HG02852 (cell line): ENCODE data around the gene SLC12A6.

ENCODE experiments used
- ATAC-seq: cut with Tn5 transposase; IDR thresholded peaks from one replicate; pipeline ENCODE4 v1.9.1; 2021; ENCODE audit warnings: mild to moderate bottlenecking, moderate library complexity; ENCODE audit not compliant: unreplicated experiment

SLC12A6 gene

DNA sequence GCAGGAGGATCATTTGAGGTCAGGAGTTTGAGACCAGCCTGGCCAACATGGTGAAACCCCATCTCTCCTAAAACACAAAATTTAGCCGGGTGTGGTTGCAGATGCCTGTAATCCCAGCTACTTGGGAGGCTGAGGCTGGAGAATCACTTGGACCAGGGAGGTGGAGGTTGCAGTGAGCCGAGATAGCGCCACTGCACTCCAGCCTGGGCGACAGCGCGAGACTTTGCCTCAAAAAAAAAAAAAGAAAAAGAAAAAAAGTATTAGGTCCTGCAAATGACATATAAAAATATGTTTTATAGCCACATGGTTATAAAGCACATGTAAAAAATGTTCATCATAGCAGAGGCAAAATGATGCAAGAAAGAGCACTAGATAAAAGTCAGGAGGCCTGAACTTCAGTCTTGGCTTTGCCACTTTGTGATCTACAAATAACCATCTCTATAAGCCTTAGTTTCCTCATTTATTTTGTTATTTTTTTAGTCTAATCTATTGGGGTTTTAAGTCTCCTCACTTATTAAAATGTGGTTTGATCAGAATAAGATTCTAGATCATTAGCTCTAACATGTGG is 4.9 kb downstream of the SLC12A6 start:
- no peak for ATAC-seq

DNA sequence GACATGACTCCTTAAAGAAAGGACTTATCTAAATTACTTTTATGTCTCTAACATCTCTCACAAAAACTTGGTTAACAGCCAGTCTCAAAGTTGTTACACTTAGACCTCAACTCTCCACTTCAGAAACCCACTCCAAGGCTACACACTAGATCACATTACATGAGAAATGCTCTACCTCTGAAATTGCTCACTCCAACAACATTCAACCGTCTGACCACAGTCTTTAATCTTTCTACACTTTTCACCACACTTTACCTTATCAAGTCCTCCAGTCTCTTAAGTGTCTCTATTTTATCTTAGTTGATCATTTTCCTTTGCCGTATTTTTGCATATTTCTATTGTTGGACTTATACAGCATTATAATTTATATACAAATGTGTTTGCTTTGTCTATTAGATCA is 5.8 kb downstream of the SLC12A6 start:
- ATAC-seq, result no peak

DNA sequence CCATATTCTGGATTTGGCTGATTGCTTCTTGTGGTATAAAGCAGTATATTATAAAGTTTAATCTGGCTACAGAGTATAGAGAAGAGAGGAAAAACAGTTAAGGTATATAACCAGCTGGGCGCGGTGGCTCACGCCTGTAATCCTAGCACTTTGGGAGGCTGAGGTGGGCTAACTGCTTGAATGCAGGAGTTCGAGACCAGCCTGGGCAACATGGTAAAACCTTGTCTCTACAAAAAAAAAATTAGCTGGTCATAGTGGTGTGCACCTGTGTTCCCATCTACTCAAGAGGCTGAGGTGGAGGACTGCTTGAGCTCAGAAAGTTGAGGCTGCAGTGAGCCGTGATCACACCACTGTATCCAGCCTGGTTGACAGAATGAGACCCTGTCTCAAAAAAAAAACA is 7.3 kb downstream of the SLC12A6 start:
- no peak for ATAC-seq

DNA sequence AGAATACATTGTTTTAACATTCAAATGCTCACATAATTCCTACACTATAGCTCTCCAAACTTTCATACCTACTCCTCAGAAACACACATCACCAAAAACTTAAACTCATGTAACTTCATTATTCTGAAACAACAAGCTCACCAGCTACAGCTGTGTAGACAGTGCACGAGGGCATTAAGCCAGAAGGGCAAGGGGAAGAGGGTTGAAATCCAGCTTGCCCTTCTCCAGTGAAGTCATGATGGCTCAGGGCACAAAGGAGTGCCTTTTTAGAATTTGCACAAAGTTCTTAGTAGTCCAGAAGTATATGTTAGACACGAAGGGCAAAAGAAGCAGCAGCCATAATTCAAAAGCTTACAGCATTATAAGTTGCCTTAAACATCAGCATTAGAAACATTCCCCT is 8.6 kb downstream of the SLC12A6 start:
- no peak for ATAC-seq

DNA sequence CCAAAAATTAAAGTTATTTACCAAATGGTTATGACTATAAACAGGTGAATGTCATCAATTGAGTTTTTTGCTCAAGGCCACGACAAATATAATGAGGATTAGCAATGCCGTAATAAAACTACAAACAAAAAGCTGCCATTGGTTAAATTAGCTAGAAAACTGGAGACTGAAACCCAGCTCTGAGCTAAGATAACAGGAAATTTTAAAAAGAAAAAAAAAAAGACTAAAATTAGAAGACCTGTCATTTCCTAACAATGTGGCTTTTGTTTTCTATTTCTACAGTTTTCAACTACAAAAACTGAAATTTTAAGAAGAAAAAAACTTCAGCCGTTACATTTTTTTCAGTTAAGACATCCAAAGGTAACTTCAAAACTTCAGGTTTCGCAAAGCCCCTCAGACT is 9.7 kb downstream of the SLC12A6 start:
- ATAC-seq, result peak; percentile 60

DNA sequence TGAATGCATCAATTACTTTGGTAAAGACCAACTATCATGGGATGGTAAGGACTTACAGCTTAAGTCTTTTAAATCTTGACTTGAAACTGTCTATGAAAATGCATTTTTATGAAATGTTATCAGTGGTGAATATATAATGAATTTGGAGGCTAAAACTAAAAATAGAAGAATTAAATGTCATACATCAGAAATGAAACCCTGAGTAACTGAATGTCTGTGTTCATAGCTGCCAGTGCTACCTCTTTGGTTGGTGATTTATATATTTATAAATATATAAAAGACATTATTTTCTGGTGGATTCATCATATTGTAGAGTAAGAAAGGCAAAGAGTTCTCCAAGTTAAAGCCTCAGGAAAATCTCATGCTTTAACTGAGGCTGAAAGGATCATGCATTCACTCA is 12.2 kb downstream of the SLC12A6 start:
- no peak for ATAC-seq

DNA sequence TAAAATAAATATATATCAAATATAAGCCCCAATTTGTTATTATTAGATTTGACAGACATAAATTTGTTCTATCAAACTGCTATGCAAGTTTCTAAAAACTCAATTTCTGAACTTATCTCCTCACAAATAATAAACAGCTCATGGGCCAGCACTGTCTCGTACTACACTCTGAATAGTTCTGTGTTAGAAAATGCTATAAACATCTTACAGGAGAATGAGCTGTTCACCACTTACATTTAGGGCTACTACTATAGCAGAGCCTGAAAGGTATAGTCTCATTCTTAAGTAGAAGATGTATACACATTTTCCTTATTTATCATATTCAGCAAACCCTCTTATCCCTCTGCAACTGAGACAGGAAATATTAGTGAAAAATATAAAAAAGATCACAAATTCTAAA is 12.6 kb downstream of the SLC12A6 start:
- ATAC-seq, result no peak

DNA sequence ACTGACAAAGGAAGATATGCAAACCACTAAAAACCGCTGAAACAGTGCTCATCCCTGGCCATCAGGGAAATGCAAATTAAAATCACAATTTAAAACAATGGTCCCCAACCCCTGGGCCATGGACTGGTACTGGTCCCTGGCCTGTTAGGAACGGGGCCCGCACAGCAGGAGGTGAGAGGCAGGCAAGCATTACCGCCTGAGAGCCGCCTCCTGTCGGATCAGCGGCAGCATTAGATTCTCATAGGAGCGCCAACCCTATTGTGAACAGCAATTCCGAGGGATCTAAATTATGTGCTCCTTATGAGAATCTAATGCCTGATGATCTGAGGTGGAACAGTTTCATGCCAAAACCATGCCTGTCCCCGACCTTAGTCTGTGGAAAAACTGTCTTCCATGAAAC is 14.4 kb downstream of the SLC12A6 start:
- no peak for ATAC-seq

DNA sequence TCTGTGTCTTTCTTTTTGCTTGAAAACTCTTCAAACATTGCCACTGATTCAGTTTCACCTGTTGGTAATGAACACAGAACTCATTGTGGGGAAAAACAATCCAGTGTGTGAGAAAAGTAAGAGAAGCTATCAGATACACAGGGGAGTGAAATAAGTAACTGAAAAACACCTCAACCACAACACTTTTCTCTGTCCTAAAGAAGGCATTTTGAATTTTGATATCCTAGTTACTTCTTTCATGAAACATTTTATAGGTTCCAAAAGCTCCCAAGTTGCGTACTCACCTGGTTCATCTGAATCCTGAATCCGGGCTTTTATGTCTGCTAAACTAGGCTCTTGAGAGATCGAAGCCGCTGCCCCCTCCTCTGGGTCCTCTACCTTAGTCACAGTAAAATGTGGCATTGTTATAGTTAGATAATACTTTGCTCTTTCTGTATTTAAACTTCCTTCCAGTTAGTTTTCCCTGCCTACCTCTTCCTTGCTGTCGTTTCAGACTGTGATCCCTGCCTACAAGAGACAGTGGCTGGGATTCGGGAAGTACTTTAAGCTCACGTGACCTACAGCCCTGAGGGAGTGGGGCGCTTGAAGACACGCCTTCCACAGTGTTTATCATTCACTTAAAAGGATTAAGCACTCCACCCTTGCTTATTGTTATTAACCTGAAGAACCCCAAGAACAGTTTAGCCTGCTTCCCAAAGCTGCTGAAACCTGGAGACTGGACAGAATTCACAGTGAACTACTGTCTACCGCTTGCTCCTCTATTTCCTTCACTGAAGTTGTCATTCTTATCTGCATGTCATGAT is 19.1 kb downstream of the SLC12A6 start:
- peak; percentile 76 for ATAC-seq

DNA sequence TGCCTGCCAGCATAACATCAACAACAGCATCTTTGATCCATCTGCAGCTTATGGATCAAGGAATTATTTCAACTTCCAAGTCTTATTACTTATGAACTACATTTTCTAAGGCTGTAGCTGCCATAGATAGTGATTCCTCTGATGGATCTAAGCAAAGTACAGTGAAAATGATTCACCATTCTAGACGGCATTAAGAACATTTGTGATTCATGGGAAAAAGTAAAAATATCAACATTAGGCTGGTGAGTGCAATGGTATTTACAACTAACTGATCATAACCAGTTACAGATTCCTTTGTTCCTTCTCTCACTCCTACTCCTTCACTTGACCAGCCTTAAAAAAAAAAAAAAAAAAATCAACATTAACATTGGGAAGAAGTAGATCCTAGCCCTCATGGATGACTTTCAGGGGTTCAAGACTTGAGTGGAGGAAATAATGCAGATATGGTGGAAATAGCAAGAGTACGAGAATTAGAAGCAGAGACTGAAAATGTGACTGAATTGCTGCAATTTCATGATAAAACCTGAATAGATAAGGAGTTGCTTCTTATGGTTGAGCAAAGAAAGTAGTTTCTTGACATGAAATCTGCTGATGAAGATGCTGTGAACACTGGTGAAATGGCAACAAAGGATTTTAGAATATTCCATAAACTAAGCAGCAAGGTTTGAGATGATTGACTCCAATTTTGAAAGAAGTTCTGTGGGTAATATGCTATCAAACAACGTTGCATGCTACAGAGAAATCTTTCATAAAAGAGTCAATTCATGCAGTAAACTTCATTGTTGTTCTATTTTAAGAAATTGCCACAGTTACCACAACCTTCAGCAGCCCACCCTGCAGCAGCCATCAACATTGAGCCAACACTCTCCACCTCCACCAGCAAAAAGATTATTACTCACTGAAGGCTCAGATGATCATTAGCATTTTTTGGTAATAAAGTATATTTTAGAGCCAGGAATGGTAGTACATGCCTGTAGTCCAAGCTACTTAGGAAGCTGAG is 22.8 kb downstream of the SLC12A6 start:
- no peak for ATAC-seq

DNA sequence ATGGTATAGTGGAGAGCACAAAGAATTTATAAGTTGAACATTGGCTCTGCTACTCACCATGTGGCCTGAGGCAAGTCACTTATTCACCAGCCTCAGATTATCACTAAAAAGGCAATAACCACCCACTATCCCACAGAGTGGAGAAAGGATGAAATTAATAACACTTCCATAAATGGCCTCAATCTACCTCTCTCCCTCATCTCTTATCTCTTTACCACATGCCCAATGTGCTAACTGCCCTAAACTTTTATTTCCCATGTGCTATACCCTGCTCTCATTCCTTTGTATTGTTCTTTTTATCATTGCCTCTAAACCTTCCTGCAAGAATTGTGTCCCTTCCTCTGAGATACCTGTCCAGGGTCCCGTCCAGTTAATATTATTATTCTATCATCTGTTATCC is 26.0 kb downstream of the SLC12A6 start:
- ATAC-seq, result no peak

DNA sequence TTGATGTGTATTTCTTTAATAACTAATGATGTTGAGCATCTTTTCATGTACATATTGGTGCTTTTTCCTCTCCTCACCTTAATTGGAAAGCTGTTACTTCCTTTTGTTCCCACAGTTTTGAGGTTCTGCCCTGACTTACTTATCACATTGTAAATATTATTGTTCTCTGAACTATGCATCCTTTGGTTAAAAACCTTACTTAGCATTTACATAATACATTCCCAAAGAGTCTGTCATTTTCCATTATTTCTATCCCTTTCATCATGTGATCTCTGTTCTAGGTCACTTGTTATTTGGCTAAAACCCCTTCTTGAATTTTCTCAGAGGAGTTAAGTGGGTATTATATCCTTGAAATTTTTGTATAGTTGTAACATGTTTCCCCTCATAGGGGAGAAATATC is 33.0 kb downstream of the SLC12A6 start:
- ATAC-seq, result no peak

DNA sequence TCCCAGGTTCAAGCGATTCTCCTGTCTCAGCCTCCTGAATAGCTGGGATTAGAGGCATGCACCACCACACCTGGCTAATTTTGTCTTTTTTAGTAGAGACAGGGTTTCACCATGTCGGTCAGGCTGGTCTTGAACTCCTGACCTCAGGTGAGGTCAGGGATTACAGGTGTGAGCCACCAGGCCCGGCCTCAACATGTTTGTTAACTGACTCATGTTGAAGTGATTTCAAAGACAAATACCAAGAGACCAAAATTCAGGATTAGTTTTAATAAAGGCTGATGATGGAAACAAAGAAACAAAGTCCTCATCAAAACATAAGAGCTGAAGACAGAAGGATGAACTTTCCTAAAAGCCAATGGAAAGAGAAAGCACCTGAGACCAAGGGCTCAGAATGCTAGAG is 36.5 kb downstream of the SLC12A6 start:
- ATAC-seq, result no peak

DNA sequence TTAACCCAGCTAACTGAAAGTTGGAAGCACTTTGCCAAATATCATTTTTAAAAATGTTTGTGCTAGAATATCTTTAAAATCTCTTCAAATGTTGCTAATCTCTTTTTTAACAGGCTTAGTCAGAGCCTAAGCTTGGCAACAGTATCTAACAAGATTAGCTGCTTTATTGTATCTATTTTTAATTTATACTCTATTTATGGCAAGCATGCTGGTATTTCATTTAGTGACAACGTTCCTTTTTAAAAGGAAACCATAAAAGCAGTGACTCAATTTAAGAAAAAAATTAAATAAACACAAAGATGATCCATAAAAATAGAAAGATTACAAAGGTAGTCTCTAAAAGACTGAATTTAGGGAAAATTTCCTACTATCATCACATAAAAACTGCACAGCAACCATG is 40.5 kb downstream of the SLC12A6 start:
- no peak for ATAC-seq

DNA sequence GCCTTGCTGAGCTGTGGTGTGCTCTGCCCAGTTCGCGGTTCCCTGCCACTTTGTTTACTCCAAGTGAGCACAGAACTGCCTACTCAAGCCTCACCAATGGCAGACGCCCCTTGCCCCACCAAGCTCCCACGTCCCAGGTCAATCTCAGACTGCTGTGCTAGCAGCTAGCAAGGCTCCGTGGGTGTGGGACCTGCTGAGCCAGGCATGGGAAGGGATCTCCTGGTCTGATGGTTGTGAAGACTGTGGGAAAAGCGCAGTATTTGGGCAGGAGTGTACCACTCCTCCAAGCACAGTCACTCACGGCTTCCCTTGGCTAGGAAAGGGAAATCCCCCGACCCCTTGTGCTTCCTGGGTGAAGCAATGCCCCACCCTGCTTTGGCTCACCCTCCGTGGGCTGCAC is 45.0 kb downstream of the SLC12A6 start:
- no peak for ATAC-seq

DNA sequence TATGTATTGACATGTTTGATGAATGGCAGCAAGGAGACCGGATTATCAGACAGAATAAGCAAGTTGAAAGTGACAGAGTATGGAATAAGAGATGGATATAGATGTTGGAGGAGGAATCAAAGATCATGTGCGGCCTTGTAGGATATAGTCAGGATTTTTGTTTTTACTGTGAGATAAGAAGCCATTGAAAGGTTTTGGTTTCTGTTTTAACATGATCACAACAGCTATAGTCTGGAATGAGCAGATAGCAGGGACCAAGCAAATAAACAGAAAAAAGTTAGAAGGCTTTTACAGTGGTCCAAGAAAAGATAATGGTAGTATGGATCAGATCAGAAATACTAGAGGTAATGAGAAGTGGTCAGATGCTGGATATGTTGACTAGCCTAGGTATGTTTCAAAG is 52.6 kb downstream of the SLC12A6 start:
- ATAC-seq, result no peak

DNA sequence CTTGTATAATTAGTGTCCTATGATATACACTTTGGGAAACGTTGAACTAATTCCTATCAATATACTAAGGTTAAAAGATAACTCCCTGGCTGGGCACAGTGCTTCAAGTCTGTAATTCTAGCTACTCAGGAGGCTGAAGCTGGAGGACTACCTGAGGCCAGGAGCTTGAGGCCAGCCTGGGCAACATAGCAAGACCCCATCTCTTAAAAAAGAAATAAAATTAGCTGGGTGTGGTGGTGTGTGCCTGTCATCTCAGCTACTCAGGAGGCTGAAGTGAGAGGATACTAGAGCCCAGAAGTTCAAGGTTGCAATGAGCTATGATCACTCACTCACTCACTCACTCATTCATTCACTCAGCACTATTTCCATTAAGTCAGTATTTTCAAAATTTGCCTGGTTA is 55.2 kb downstream of the SLC12A6 start:
- ATAC-seq, result no peak

DNA sequence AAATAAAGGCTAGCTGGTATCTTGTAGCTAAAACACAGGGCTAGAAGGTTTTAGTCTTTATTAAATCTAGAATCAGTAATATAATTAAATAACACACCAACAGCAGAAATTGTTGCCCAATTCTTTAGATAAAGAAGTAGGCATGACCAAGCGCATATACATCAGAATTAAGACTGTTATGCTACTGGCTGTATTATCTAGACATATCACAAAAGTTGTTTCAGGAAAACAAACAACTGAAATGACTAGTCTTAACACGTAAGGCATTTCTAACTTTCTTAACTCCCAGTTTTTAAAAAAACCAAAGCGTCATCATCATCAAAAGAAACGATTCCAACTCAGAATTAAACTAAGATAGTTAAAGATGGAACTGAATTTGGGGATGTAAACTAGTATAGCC is 57.4 kb downstream of the SLC12A6 start:
- ATAC-seq, result no peak

DNA sequence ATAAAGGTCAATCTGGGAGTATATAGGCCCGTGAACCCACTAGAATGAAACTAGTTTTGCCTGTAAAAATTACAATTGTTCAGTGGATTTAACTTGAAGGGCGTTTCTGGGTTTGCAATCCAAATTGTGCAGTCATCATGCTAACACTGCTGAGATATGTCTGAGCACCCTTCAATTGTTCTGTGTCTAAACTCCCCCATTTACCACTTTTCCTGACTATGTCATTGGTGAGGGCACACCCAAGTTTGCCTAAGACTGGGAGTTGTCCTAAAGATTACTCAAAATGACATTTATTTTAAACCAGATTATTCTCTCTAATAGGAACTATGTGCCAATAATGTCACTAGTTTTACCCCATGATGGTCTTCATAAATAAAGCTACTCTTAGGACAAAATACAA is 58.2 kb downstream of the SLC12A6 start:
- ATAC-seq, result no peak

DNA sequence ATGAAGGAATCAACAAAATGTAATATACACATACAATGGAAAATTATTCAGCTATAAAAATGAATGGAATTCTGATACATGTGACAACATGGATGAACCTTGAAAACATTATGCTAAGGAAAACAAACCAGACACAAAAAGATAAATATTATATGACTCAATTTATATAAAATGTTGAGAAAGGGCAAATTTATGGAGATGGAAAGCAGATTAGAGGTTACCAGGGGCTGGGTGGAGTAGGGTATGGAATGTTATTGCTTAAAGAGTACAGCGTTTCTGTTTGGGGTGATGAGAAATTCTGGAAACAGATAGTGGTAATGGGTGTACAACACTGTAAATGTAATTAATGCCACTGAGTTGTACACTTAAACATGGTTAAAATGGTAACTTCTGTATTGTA is 61.9 kb downstream of the SLC12A6 start:
- ATAC-seq, result no peak

DNA sequence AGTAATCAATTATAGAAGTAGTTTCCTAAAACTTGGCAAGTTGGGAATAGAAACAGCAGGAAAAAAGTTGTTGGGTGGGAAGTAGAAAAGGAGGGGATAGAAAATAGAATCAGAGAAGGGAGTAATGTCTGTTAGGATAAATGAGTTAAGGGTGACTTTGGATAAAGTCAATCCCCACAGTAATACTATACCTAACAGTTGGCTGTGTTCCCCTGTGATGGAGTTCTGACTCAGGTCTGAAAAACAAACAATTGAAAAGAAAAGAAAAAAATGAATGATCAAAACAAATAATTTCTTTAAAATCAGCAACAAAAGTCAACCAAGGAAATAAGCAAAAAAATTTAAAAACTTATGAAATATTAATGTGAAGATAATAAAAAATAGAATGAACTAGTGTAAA is 62.4 kb downstream of the SLC12A6 start:
- ATAC-seq, result no peak

DNA sequence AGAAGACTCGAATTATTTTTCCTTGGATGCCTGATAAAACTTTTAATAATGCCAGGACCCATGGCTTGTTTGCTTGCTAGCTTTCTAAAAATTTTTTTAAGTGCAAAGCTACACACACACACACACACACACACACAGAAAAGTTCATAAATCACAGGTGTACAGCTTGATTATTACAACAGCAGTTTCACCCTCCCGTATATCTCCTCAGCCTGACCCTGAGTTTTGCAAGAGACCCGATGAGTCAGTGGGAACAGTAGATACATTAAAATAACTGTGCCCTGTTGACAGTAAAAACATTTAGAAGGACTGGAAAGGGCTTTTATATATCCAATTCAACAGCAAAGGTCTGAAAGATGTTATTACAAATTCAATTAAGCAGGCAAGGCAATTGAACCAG is 66.1 kb downstream of the SLC12A6 start:
- no peak for ATAC-seq
